Colonic mucosa (tissue), 4 donors: Measurements from ENCODE around the gene PIK3R1. TPM values are rescaled to one million over a fixed set of nuclear protein-coding genes. Genes with fewer than 3 reads are reported as not detected.

Source experiments
- DNase-seq: peaks from one replicate; pipeline ENCODE4 v3.0.0-alpha.2; 2020
- H3K27ac ChIP-seq: fragments of 200-600 bp; one replicate; pipeline ENCODE4 v1.8.0; 2021
- H3K27me3 ChIP-seq: fragments of 200-600 bp; one replicate; pipeline ENCODE4 v1.8.0; 2021
- H3K36me3 ChIP-seq: fragments of 200-600 bp; one replicate; pipeline ENCODE4 v1.8.0; 2021
- H3K4me1 ChIP-seq: fragments of 200-600 bp; one replicate; pipeline ENCODE4 v1.8.0; 2021; ENCODE audit warnings: mild to moderate bottlenecking
- H3K4me3 ChIP-seq: fragments of 200-600 bp; one replicate; pipeline ENCODE4 v1.8.0; 2021
- H3K9ac ChIP-seq, 2 donors: one replicate each; pipeline ENCODE4 v1.7.0; 2013; ENCODE audit warnings: control low read depth in 2 of 2, low read depth in 2 of 2, low read length in 2 of 2
- H3K9me3 ChIP-seq: fragments of 200-600 bp; one replicate; pipeline ENCODE4 v1.8.0; 2021
- intact Hi-C: fragments of 100-400 bp; cut with DNase I; formaldehyde crosslinking; loops from one replicate; pipeline ENCODE4 v1.14.1; 2022
- total RNA-seq, 2 donors: library from RNA; stranded (reverse); fragmentation: NEBNext Ultra II Directional in 1 of 2; extraction: Animal tissue kit (Norgen Biotek cat#: 25700) in 1 of 2; gene quantifications; one replicate each; pipeline ENCODE4 v1.2.1, GENCODE V29; 2021
- TF ChIP-seq, protein P1 (sequence below): fragments of 200-600 bp; IDR thresholded peaks from one replicate; pipeline ENCODE4 v1.8.0; 2022; ENCODE audit warnings: antibody characterized with exemption, mild to moderate bottlenecking
- donor health status: healthy.
- donor health status: DM: no; HTN: no; CAD: no.
- donor health status: DM: no; HTN: no; CAD: no.

PIK3R1 gene
- total RNA-seq, 2 donors from 2014 or later: 42.9 to 58.1 TPM

DNA sequence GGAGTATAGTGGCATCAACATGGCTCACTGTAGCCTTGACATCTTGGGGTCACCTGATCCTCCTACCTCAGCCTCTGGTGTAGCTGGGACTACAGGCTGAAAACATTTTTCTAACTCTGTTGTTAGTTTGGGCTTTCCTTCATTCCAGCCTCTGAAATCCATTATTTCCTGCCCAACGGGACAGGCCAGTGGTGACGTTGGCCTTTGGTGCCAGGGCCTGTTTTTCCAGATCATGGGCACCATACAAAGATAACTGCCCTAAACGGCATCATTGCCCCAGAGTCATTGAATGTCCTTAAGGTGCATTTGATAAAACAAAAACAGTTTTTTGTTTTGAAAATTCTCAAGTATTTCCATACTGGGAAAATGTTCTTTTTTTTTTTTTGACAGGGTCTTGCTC, 32.1 kb downstream of the PIK3R1 start:
- Histone ChIP-seq H3K36me3 (no peaks in the 10 kb centered on the region), H3K27me3 (no peaks in the 10 kb centered on the region), H3K9me3 (no peaks in the 10 kb centered on the region), H3K27ac (no peak overlapping the region), H3K9ac (no peak overlapping the region), H3K4me1 (no peaks in the 10 kb centered on the region), H3K4me3 (no peak overlapping the region)
- DNase-seq: no peak
- TF ChIP-seq, protein P1, sequence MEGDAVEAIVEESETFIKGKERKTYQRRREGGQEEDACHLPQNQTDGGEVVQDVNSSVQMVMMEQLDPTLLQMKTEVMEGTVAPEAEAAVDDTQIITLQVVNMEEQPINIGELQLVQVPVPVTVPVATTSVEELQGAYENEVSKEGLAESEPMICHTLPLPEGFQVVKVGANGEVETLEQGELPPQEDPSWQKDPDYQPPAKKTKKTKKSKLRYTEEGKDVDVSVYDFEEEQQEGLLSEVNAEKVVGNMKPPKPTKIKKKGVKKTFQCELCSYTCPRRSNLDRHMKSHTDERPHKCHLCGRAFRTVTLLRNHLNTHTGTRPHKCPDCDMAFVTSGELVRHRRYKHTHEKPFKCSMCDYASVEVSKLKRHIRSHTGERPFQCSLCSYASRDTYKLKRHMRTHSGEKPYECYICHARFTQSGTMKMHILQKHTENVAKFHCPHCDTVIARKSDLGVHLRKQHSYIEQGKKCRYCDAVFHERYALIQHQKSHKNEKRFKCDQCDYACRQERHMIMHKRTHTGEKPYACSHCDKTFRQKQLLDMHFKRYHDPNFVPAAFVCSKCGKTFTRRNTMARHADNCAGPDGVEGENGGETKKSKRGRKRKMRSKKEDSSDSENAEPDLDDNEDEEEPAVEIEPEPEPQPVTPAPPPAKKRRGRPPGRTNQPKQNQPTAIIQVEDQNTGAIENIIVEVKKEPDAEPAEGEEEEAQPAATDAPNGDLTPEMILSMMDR: no peak
- intact Hi-C loops: no loop called here

DNA sequence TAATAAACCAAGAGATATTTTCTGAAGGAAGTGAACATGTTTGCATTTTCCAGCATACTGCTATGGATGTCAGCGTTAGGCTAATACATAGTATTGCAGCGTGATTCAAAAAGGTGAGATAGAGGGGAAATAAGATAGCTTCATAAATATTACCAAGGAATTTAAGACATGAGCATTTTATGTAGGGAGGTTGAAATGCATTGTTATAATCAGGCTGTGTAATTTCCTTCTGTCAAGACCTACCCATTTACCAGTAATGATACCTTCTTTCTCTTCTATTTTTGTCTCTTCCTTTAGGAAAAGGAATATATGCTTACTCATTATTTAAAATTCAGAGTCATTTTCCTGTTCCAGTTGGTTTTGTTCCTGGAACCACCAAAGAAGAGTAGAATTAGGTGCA, 33.3 kb downstream of the PIK3R1 start:
- TF ChIP-seq, protein P1: no peak
- H3K9ac ChIP-seq: no peak overlapping the region
- H3K9me3 ChIP-seq: no peaks in the 10 kb centered on the region
- H3K27ac ChIP-seq: no peak overlapping the region
- no peaks in the 10 kb centered on the region for H3K27me3 ChIP-seq
- no peak overlapping the region for H3K4me3 ChIP-seq
- no peak for DNase-seq
- H3K4me1 ChIP-seq: no peaks in the 10 kb centered on the region
- intact Hi-C loops: no loop called here
- H3K36me3 ChIP-seq: no peaks in the 10 kb centered on the region

DNA sequence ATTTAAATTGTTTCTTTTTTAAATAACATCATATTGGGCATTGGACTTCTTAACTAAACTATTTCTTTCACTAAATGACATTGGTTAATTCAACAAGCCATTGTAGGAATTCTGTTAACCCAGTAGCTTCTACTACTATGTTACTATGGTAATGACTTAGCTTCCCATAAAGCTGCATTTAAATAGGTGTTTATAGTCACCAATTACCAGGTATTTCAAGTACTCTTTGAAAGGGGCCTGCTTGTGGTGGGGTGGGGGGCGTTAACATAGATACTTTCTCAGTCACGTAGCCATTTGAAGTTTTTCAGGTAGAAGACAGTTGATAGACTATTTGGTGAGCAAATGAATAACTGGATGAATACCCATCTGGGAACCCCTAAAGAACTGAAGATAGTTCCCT, 34.0 kb downstream of the PIK3R1 start:
- Histone ChIP-seq H3K36me3 (no peaks in the 10 kb centered on the region), H3K9ac (no peak overlapping the region), H3K4me1 (no peaks in the 10 kb centered on the region), H3K27me3 (no peaks in the 10 kb centered on the region), H3K9me3 (no peaks in the 10 kb centered on the region), H3K4me3 (no peak overlapping the region), H3K27ac (no peak overlapping the region)
- no peak for DNase-seq
- TF ChIP-seq, protein P1: no peak
- intact Hi-C loops: no loop called here

DNA sequence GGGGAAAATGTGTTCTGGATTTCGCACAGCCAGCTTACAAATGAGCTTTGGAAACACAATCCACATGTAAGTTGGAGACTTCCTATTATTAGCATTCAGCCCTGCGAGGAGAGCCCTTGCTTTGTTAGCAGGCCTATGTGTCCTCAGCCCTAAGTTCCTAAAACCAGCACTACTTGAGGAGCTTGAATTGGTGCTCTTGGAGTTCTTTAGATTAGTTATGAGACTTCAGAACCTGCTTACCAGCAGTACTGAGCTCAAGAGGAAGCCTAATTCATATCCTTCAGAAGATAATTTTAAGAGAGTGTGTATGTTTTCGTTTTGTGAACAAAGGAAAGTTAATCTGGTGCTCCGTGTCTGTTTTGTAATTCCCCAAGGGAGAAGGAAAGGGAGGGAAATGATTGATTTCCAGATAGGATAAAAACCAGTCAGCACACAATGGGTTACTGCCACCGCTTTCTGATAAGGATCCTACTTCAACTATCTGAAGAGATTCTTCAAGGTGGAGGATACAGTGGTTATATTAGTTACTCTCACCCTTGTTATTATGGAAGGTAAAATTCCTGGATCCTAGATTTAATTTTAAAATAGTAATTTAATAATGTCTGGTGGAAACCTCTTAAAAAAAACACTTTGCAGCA, 35.2 kb downstream of the PIK3R1 start:
- intact Hi-C loops: loop anchor here (10.0 kb wide), 2 partner anchors 756 to 1006 kb away; no protein-coding TSS in a partner anchor
- no peaks in the 10 kb centered on the region for H3K9me3 ChIP-seq
- peak overlapping the region; percentile 25 for H3K27ac ChIP-seq
- TF ChIP-seq, protein P1: no peak
- DNase-seq: no peak
- no peaks in the 10 kb centered on the region for H3K36me3 ChIP-seq
- H3K4me3 ChIP-seq: no peak overlapping the region
- no peaks in the 10 kb centered on the region for H3K4me1 ChIP-seq
- no peak overlapping the region for H3K9ac ChIP-seq
- no peaks in the 10 kb centered on the region for H3K27me3 ChIP-seq

DNA sequence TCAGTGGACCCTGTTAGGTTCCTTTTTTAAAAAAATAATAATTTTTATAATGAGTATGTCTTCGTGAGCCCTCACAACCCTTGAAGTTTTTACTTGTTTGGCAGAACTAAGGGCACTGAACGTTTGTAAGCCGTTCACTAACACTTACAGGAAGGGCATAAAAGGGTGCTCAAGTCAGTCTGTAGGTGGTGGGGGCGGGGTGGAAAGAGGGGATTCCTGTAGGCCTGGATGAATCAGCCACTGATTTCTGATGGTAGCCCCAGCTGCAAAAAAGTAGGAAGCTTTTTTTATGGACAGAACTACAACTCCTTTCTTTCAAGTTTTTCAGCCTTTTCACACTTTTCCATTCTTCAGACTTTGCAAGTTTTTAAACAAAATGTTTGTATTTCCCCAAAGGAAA, 35.8 kb downstream of the PIK3R1 start:
- no peaks in the 10 kb centered on the region for H3K4me1 ChIP-seq
- no peaks in the 10 kb centered on the region for H3K36me3 ChIP-seq
- TF ChIP-seq, protein P1: no peak
- H3K9me3 ChIP-seq: no peaks in the 10 kb centered on the region
- no peak overlapping the region for H3K4me3 ChIP-seq
- intact Hi-C loops: loop anchor here (10.0 kb wide), 2 partner anchors 757 to 1007 kb away; no protein-coding TSS in a partner anchor
- H3K9ac ChIP-seq: no peak overlapping the region
- no peak for DNase-seq
- H3K27ac ChIP-seq: peak overlapping the region; percentile 25
- no peaks in the 10 kb centered on the region for H3K27me3 ChIP-seq
